Choroid plexus epithelial cell (primary cell): Measurements from ENCODE around the gene PCDHGA2.

Source experiments
- DNase-seq: peaks from one replicate; pipeline ENCODE4 v3.0.0-alpha.2; 2010; ENCODE audit warnings: low read depth
- H3K4me3 ChIP-seq: 2 replicates; pipeline ENCODE4 v1.5.1; 2011; ENCODE audit warnings: low read depth, mild to moderate bottlenecking, control low read depth, low read length, moderate library complexity
- CTCF ChIP-seq: conservative IDR thresholded peaks from 2 replicates; pipeline ENCODE4 v1.5.1; 2011; ENCODE audit warnings: low read depth, mild to moderate bottlenecking, control low read depth, inconsistent platforms, low read length, moderate library complexity

PCDHGA2 gene

GRCh38 chr5:141354900-141355469, 16.4 kb downstream of the PCDHGA2 start, which contains the start of gene PCDHGA4:
Gene PCDHGA4 (plus strand): TSS chr5:141355021. CDS start chr5:141355108, 87 bp downstream.
- DNase-seq: no peak
- H3K4me3 ChIP-seq: peak within 1 kb of the TSS; percentile 39
- TF ChIP-seq CTCF: peak; percentile 43

GRCh38 chr5:141355641-141356040, 17.1 kb downstream of the PCDHGA2 start:
- no peak overlapping the region for H3K4me3 ChIP-seq
- no peak for TF ChIP-seq CTCF
- no peak for DNase-seq

- no peak for TF ChIP-seq CTCF
- no peak overlapping the region for H3K4me3 ChIP-seq
These were observed 17.6 kb downstream of the PCDHGA2 start for GRCh38 chr5:141356133-141356532.

GRCh38 chr5:141356950-141357349, 18.4 kb downstream of the PCDHGA2 start:
- no peak for TF ChIP-seq CTCF
- no peak overlapping the region for H3K4me3 ChIP-seq
- no peak for DNase-seq

More at GRCh38 chr5:141356133-141356532, 17.6 kb downstream of the PCDHGA2 start:
- no peak for DNase-seq

- peak; percentile 40 for DNase-seq
- TF ChIP-seq CTCF: peak; percentile 34
- peak within 1 kb of the TSS; percentile 32 for H3K4me3 ChIP-seq
These were observed 21.3 kb downstream of the PCDHGA2 start, which contains the start of gene PCDHGB2 for GRCh38 chr5:141359790-141360426. Gene PCDHGB2 (plus strand): TSS chr5:141359994. CDS start chr5:141360136, 142 bp downstream.

GRCh38 chr5:141360685-141361084, 22.1 kb downstream of the PCDHGA2 start:
- no peak for TF ChIP-seq CTCF
- no peak overlapping the region for H3K4me3 ChIP-seq
- DNase-seq: no peak

- no peak for TF ChIP-seq CTCF
- H3K4me3 ChIP-seq: no peak overlapping the region
- DNase-seq: no peak
These were observed 24.2 kb downstream of the PCDHGA2 start for GRCh38 chr5:141362719-141363118.
